Tibial nerve (tissue), 3 donors: ENCODE data around the gene PRSS36.

Experiments used
- POLR2A ChIP-seq, 2 donors: fragments of 450-650 bp; IDR thresholded peaks; one replicate each; pipeline ENCODE4 v1.6.1; 2017; ENCODE audit warnings: antibody characterized with exemption in 2 of 2, mild to moderate bottlenecking in 2 of 2, moderate library complexity in 2 of 2
- TF ChIP-seq, protein P1 (sequence below), 5 experiments: fragments of 200-600 bp in 3 of 5; fragments of 450-650 bp in 2 of 5; sonication (generic) in 3 of 5; IDR thresholded peaks; one replicate each; pipeline ENCODE4 v1.5.1; 2016 to 2019; ENCODE audit warnings: antibody characterized with exemption in 5 of 5, mild to moderate bottlenecking in 3 of 5, moderate library complexity in 2 of 5

DNA sequence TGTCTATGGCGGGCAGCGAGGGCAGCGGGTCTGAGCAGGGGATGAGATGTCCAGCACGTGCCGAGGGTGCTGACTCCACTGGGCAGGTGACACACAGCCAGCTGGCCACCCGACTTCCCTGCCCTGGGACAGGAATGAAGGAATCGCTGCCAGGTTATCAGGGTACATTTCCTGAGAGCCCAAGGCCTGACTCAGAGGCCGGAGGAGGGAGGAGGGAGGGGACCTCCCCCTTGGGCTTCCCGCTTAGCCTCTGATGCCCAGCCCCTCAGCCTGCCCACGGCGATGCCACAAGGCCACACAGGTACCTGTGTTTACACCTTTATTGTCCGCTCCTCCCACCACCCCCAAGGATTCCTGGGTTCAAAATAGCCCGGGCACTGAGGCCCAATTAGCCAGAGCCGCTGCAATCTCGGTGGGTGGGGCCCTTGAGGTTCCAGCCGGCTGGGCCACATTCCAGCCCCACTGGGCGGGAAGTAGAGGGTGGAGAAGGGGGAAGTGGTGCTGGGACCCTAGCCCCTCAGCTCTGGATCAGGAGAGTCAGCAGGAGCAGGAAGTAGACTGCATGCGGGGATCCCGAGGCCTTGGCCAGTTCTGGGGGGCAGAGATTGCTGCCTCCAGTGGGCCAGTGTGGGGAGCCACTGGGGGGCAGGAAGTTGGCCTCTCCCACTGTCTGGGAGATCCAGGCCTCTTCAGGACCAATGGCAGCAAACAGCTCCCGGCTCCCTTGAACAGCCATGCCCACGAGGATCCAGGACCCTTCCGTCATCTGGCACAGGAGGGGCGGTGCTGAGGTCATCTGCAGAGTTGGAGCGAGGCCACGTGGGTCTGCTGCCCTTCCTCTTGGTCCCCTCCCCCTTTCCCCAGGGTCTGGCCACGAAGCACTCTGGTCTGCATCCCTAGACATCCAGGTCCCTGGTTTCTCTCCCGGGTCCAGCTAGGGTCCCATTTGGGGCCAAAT is 11.0 kb downstream of the PRSS36 start:
- TF ChIP-seq, protein P1, sequence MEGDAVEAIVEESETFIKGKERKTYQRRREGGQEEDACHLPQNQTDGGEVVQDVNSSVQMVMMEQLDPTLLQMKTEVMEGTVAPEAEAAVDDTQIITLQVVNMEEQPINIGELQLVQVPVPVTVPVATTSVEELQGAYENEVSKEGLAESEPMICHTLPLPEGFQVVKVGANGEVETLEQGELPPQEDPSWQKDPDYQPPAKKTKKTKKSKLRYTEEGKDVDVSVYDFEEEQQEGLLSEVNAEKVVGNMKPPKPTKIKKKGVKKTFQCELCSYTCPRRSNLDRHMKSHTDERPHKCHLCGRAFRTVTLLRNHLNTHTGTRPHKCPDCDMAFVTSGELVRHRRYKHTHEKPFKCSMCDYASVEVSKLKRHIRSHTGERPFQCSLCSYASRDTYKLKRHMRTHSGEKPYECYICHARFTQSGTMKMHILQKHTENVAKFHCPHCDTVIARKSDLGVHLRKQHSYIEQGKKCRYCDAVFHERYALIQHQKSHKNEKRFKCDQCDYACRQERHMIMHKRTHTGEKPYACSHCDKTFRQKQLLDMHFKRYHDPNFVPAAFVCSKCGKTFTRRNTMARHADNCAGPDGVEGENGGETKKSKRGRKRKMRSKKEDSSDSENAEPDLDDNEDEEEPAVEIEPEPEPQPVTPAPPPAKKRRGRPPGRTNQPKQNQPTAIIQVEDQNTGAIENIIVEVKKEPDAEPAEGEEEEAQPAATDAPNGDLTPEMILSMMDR (IDR thresholded peaks at IDR 0.05), result no peak
- TF ChIP-seq POLR2A (IDR thresholded peaks at IDR 0.05), result no peak
